ENCODE results near the gene SLC39A6.

The SLC39A6 gene

DNA sequence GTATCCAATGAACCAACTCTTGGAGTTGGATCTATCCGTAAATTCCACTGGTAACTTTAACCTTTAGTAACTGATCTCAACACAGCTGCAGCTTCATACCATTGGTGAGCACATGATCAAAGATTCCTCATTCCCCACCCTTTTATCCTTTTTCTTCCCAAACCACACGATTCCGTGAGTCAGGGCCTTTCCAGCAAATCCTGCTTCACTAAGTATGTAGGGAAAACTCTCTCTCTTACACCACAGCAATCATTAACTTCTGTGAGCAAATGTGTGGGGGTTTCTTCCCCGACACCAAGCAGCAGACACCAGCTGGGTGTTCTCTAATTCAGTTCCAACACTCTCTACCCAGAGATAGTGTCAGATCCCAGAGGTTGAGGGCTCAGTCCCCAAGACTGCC lies 24.1 kb upstream of the SLC39A6 start:
- no peak for DNase-seq
- no peak for TF ChIP-seq GATA1 (IDR thresholded peaks at IDR 0.05; ENCODE audit: low read depth, low read length)
- no peak for TF ChIP-seq POLR2A (IDR thresholded peaks at IDR 0.05; ENCODE audit: low read length)

DNA sequence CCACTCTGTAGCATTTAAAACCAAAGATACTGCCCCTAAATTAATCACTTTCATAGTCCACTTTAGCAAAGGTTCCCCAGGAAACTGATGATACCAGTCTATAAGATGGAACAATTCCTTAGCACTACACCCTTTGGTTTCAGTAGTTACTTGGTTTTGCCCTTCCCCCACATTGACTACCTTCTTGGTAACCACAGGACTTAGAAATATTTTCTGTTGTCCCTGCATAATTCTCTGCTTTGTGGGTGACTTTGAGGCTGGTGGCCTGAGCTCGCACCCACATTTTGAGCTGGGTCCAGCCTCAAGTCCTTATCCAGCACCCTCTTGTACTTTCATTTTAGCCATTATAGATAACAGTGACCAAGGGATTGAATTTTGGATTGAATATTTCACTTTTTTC lies 23.6 kb upstream of the SLC39A6 start:
- TF ChIP-seq POLR2A (IDR thresholded peaks at IDR 0.05; ENCODE audit: low read length): no peak
- TF ChIP-seq GATA1 (IDR thresholded peaks at IDR 0.05; ENCODE audit: low read depth, low read length): no peak
- no peak for DNase-seq

DNA sequence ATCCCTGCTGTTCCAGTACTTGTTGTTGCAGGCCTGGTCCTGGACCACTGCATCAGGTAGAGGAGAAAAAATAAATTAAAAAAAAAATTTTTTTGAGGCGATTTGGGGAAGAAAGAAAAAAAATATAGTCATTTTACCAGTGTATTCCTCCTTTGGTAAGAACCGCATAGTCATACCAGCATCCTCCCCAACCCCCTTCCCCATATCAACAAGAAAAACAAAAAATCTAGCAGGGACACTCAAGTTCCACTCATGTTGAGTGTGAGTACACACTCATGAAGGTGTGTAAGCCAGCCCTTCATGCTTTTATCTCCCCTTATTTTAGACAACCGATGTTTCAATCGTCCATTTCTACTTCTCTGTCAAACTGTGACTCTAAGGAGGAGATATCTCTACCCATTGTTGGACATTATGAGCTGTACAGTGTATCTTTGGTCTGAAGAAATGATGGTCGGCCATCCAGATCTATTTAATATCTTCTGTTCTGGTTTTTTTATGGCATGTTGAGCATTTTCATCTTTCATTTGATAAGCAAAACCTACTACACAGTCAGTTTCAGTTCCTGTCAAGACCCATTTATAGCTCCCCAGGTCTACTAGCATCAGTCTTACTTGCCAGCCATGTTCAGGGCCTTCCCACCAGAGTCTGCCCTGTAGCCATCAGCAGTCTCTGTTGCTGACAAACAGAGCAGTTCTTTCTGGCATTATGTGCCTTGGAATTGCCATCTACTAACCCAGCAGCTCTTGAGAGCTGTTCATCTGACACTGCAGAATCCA lies 20.6 kb upstream of the SLC39A6 start:
- TF ChIP-seq GATA1 (IDR thresholded peaks at IDR 0.05; ENCODE audit: low read depth, low read length): no peak
- TF ChIP-seq POLR2A (IDR thresholded peaks at IDR 0.05; ENCODE audit: low read length): no peak
- no peak for DNase-seq

- no peak for DNase-seq
- no peak for TF ChIP-seq GATA1 (IDR thresholded peaks at IDR 0.05; ENCODE audit: low read depth, low read length)
- TF ChIP-seq POLR2A (IDR thresholded peaks at IDR 0.05; ENCODE audit: low read length): no peak
Observed at GRCh38 chr18:36143391-36143790, 14.3 kb upstream of the SLC39A6 start.

DNA sequence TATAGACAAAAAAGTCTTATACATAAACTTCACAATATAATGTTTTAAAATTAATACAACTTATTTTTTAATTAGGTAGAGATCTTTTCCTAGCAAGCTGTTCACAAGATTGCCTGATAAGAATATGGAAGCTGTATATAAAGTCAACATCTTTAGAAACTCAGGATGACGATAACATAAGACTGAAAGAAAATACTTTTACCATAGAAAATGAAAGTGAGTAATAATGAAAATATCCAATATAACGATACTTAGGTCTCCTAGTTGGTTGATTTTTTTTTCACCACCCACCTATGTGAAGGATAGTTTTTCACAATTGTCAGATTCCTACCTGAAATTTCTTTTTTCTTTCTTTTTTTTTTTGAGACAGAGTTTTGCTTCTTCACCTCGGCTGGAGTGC lies 13.6 kb upstream of the SLC39A6 start:
- TF ChIP-seq GATA1 (IDR thresholded peaks at IDR 0.05; ENCODE audit: low read depth, low read length) (no peak), POLR2A (IDR thresholded peaks at IDR 0.05; ENCODE audit: low read length) (no peak)
- DNase-seq: no peak

DNA sequence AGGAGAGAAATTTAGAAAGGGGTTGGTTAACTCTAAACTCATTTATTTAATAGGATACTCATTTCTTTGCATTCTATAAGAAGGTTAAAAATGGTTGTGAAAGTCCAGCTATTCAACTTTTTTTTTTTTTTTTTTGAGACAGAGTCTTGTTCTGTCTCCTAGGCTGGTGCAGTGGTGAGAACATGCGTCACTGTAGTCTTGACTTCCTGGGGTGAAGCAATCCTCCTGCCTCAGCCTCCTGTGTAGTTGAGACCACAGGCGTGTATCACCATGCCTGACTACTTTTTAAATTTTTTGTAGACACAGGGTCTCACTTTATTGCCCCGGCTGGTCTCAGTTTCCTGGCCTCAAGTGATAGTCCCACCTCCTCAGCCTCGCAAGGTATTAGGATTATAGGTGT lies 12.4 kb upstream of the SLC39A6 start:
- no peak for TF ChIP-seq GATA1 (IDR thresholded peaks at IDR 0.05; ENCODE audit: low read depth, low read length)
- no peak for TF ChIP-seq POLR2A (IDR thresholded peaks at IDR 0.05; ENCODE audit: low read length)
- no peak for DNase-seq

GRCh38 chr18:36139245-36139644 lies 10.1 kb upstream of the SLC39A6 start:
- no peak for TF ChIP-seq POLR2A (IDR thresholded peaks at IDR 0.05; ENCODE audit: low read length)
- no peak for TF ChIP-seq GATA1 (IDR thresholded peaks at IDR 0.05; ENCODE audit: low read depth, low read length)
- DNase-seq: no peak

DNA sequence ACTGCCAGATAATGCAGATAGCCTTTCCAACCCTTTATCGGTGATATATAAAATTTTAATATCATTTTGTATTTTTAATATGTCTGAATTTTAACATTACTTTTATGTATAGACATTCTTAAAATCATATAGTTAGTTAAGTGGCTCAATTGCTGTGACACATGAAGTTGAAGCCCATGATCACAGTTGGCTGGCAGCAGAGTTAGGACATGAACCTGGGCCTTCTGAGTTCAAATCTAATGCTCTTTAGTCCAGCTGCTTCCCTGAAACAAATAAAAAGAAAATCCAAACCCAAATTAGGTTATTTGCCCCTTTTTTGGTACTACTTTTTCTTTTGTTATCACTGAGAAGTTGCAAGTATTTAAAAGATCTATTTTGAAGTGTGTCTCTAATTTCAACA lies 6.1 kb upstream of the SLC39A6 start:
- no peak for DNase-seq
- TF ChIP-seq POLR2A (IDR thresholded peaks at IDR 0.05; ENCODE audit: low read length): no peak
- no peak for TF ChIP-seq GATA1 (IDR thresholded peaks at IDR 0.05; ENCODE audit: low read depth, low read length)

DNA sequence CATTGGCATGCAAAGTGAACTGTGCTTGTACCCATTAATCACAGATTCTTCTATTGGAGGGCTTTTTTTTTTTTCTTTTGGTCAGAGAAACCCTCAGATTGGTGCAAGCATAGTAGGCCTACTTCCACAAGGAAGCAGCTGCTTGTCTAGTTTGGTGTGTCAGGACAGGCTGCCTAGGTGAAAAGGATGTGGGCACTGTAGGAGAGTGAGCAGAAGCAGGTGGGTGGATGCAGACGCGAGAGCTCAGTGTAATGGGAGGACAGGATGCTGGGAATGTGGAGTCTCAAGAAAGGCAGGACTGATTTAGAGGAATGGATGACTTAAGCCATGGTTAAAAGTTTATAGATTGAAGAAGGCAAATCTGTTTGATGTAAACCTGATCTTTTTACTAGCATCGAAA lies 3.6 kb upstream of the SLC39A6 start:
- TF ChIP-seq POLR2A (IDR thresholded peaks at IDR 0.05; ENCODE audit: low read length) (no peak), GATA1 (IDR thresholded peaks at IDR 0.05; ENCODE audit: low read depth, low read length) (no peak)
- no peak for DNase-seq

DNA sequence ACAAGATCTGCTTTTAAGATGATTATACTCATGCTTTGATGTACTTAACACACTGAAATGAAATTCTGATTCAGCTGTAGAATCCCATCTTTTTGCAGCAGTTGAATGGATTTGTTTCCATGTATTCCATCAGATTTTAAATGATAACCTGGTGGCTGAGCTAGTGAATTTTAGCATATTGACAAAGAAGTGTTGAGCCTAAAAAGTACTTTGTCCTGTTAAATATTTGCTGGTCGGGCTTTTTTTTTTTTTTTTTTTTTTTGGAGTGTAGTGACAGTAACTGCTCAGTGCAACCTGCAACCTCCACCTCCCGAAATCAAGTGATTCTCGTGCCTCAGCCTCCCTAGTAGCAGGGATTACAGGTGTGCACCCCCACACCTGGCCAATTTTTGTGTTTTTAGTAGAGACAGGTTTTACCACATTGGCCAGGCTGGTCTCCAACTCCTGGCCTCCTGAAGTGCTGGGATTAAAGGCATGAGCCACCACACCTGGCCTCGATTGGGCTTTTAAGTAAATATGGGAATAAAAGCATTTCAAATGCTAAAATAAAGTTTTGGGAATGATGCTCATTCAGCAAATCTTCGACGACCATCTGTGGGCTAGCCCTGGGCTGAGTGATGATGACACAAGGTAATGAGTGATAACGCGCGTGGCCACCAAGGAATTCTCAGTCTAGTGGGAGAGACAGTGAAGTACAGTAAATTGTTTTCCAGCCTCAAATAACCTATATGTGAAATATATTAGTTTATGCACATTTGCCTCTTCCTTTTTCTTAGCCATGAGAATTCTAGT lies 2.7 kb upstream of the SLC39A6 start:
- TF ChIP-seq GATA1 (IDR thresholded peaks at IDR 0.05; ENCODE audit: low read depth, low read length) (no peak), POLR2A (IDR thresholded peaks at IDR 0.05; ENCODE audit: low read length) (no peak)
- peak; percentile 30 to 31 for DNase-seq

DNA sequence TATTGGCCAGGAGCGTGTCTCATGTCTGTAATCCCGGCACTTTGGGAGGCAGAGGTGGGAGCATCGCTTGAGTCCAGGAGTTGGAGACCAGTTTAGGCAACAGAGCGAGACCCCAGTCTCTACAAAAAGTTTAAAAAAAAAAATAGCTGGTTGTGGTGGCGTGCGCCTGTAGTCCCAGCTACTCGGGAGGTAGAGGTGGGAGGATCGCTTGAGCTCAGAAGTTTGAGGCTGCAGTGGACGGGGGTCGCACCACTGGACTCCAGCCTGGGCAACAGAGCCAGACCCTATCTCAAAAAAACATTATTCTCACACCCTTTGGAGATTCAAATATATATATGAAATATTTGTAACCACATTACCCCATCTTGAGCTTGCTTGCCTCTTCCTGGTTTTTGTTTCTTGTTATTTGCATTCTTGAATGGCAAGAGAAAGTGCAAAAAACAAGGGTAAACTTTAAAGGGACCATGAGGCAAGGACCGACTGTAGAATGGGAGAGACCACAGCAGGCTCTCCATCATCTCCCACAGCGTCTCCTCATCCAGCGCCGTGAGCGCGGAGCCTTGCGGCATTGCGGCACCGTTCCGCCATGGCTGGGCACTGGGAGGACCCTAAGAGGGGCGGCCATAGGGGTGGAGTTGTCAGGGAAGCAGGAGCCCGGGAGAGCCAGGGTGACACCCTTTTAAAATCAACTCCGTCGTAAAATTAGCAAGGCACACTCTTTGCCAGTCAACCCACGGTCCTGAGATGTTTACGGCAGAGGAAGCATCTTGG lies 1.9 kb upstream of the SLC39A6 start:
- DNase-seq: peak in 1 of 2 experiments; percentile 12
- TF ChIP-seq GATA1 (IDR thresholded peaks at IDR 0.05; ENCODE audit: low read depth, low read length): no peak

- peak in 1 of 2 experiments; percentile 51 for DNase-seq
- no peak for TF ChIP-seq GATA1 (IDR thresholded peaks at IDR 0.05; ENCODE audit: low read depth, low read length)
- peak; percentile 48 for TF ChIP-seq POLR2A (IDR thresholded peaks at IDR 0.05; ENCODE audit: low read length)
Observed at GRCh38 chr18:36130039-36130831, 1.1 kb upstream of the SLC39A6 start.

DNA sequence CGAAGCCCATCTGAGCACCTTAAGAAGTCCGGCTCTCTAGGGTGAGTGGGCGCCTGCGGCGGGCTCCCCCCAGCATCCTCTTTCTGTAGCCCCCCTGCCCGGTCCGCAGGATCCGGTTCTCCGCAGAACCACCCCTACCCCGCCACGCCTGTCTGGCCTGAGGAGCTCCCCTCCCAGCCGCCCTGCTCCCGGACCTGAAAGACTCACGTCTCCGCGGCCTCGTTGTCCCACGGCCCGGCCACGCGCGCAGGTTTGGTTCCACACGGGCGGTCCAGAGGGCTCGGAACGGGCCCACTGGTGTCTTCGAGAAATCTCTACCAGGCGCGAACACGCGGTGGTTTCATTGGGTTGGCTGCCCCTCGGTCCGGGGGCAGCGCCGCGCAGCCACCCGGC lies 237 bp downstream of the SLC39A6 start:
- DNase-seq: no peak
- TF ChIP-seq GATA1 (IDR thresholded peaks at IDR 0.05; ENCODE audit: low read depth, low read length): no peak
- TF ChIP-seq POLR2A (IDR thresholded peaks at IDR 0.05; ENCODE audit: low read length): no peak

Measured in erythroblast (primary cell).